PFSK-1 (cell line): ENCODE results near the gene CSNK1G1.

Source experiments
- POLR2AphosphoS5 ChIP-seq: IDR thresholded peaks from 2 replicates; pipeline ENCODE4 v1.6.1; 2012; ENCODE audit warnings: low read depth, mild to moderate bottlenecking, control low read depth, low read length, moderate library complexity
- TAF1 ChIP-seq: IDR thresholded peaks from 2 replicates; pipeline ENCODE4 v1.6.1; 2012; ENCODE audit warnings: low read length, control low read depth, borderline replicate concordance; ENCODE audit not compliant: insufficient read depth

DNA sequence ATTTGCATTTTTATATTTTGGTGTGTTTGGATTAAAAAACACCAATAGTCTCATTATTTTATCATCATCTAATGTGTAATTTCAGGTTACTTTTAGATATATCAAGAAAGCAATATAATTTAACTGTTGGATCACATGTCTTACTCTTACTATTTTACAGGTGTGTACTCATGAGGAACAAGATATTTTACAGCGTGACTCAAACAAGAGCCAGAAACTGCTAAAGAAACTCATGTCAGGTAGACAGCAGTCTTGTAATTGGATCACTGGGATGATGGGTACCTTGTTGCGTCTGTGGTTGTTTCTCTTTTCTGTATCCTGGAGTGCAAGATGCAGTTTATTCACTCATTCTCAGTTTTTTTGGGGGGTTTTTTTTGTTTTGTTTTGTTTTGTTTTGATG lies 44.6 kb upstream of the CSNK1G1 start:
- TF ChIP-seq TAF1 = no peak
- TF ChIP-seq POLR2AphosphoS5 = no peak
